Astrocyte of the spinal cord (primary cell): ENCODE results near the gene GOLGA8O.
"Not testable (repeated sequence)": the region's sequence is repeated elsewhere in the genome, so short reads cannot be mapped to it uniquely, and the experiment has no call there.

Experiments used
- DNase-seq: peaks from one replicate; pipeline ENCODE4 v3.0.0; 2011; ENCODE audit warnings: low read depth, low spot score
- H3K4me3 ChIP-seq: 2 replicates; pipeline ENCODE4 v1.5.1; 2011; ENCODE audit warnings: low read depth, mild to moderate bottlenecking, low read length, moderate library complexity
- in situ Hi-C: cut with HindIII; loops from 2 replicates; pipeline ENCODE4 v1.10.0; 2017; ENCODE audit warnings: low sequenced_read_pairs
- TF ChIP-seq, protein P1 (sequence below): IDR thresholded peaks from 2 replicates; pipeline ENCODE4 v1.5.1; 2012; ENCODE audit warnings: low read depth, mild to moderate bottlenecking, low read length, inconsistent platforms

Gene GOLGA8O

DNA sequence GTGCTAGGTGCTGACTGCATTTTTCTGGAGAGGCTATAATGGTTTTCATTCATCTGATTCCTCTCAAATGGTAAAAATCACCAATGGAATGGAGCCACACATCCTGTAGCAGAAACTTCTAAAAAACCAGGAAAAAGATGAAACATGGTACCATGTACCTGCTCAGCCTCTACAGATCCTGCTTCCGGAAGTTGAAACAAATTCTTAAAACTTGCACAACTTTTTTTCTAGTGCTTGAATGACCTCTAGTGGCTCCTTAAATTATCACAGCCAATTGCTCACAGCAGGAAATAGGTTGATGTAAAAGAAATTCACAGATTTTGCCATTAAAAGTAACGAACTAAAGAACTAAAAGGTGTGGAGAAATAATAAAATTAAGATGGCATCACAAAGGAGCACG lies 47.5 kb downstream of the GOLGA8O start:
- DNase-seq, result not testable (repeated sequence)

GRCh38 chr15:32403192-32403591 lies 52.2 kb downstream of the GOLGA8O start, which contains the start of gene GOLGA8K:
TSS of gene GOLGA8K (minus strand) at chr15:32403292. CDS start at chr15:32403194, 98 bp downstream.
- in situ Hi-C loops, DNase-seq, H3K4me3 ChIP-seq: not testable (repeated sequence)

More for the DNA sequence above, 47.5 kb downstream of the GOLGA8O start:
- in situ Hi-C loops, H3K4me3 ChIP-seq: not testable (repeated sequence)
- TF ChIP-seq, protein P1, sequence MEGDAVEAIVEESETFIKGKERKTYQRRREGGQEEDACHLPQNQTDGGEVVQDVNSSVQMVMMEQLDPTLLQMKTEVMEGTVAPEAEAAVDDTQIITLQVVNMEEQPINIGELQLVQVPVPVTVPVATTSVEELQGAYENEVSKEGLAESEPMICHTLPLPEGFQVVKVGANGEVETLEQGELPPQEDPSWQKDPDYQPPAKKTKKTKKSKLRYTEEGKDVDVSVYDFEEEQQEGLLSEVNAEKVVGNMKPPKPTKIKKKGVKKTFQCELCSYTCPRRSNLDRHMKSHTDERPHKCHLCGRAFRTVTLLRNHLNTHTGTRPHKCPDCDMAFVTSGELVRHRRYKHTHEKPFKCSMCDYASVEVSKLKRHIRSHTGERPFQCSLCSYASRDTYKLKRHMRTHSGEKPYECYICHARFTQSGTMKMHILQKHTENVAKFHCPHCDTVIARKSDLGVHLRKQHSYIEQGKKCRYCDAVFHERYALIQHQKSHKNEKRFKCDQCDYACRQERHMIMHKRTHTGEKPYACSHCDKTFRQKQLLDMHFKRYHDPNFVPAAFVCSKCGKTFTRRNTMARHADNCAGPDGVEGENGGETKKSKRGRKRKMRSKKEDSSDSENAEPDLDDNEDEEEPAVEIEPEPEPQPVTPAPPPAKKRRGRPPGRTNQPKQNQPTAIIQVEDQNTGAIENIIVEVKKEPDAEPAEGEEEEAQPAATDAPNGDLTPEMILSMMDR, result peak; percentile 3

DNA sequence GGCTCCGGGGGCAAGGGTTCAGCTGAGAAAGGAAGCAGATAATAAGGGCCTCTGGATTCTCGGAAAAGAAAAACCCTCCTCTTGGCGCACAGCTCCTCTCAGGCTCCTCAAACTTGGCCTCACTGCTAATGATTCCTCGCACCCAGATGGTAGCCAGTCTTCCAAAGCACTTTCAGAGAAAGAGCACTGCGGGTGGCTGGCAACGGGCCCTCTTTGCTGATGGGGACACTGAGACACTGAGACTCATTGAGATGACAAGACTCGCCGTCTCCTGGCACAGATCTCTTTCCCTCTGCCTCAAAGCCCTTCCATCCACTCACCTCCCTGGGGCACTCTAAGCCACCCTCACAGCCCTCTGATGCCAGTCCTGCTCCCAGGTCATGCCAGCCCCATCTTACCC lies 58.9 kb downstream of the GOLGA8O start:
- in situ Hi-C loops, H3K4me3 ChIP-seq, DNase-seq: not testable (repeated sequence)
